D721Med (cell line): Measurements from ENCODE around the gene ATP13A5.

ENCODE experiments used
- DNase-seq: peaks from one replicate; pipeline ENCODE4 v3.0.0; 2011; ENCODE audit warnings: low spot score; ENCODE audit not compliant: insufficient read length
- FAIRE-seq: peaks from 2 replicates; lab custom pipeline; 2011; peaks lifted over from hg19 to GRCh38; lab: Jason Lieb, UNC
- TF ChIP-seq, protein P1 (sequence below): IDR thresholded peaks from 2 replicates; pipeline ENCODE4 v1.5.1; 2012; ENCODE audit warnings: mild to moderate bottlenecking, control low read depth; ENCODE audit not compliant: insufficient read depth; ENCODE audit errors: missing control alignments

ATP13A5 gene

DNA sequence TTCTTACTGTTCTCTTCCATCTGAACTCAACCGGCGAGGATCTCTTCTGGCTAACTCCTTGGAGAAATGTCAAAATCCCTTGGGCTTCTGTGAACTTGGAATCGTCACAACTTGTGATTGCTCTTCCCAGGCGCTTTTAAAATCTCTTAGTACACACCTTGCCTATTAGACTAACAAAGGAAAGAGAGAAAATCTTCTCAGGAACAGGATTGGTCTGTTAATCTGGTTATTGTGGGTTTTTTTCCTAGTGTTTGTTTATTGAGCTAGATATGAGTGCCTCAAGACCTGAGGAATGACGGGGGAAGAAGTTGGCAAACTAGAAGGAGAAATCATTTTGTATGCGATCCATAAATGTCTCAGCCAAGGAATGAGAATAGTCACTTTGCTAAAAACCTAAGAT, at the start of gene ATP13A5:
ATP13A5 (minus strand) TSS at position 48 of the 400 bp plus-strand sequence; CDS start at position 20, 28 bp downstream.
- FAIRE-seq, result no peak
- no peak for DNase-seq
- TF ChIP-seq, protein P1, sequence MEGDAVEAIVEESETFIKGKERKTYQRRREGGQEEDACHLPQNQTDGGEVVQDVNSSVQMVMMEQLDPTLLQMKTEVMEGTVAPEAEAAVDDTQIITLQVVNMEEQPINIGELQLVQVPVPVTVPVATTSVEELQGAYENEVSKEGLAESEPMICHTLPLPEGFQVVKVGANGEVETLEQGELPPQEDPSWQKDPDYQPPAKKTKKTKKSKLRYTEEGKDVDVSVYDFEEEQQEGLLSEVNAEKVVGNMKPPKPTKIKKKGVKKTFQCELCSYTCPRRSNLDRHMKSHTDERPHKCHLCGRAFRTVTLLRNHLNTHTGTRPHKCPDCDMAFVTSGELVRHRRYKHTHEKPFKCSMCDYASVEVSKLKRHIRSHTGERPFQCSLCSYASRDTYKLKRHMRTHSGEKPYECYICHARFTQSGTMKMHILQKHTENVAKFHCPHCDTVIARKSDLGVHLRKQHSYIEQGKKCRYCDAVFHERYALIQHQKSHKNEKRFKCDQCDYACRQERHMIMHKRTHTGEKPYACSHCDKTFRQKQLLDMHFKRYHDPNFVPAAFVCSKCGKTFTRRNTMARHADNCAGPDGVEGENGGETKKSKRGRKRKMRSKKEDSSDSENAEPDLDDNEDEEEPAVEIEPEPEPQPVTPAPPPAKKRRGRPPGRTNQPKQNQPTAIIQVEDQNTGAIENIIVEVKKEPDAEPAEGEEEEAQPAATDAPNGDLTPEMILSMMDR, result no peak

GRCh38 chr3:193418576-193419373, 40.2 kb upstream of the ATP13A5 start:
- FAIRE-seq (no peak), DNase-seq (no peak)
- TF ChIP-seq, protein P1, result no peak

- no peak for DNase-seq
- no peak for FAIRE-seq
- TF ChIP-seq, protein P1, result no peak
Observed at GRCh38 chr3:193416629-193417028, 38.1 kb upstream of the ATP13A5 start.

- TF ChIP-seq, protein P1, result no peak
- FAIRE-seq, result no peak
- DNase-seq, result no peak
Observed at GRCh38 chr3:193407688-193408087, 29.1 kb upstream of the ATP13A5 start.

DNA sequence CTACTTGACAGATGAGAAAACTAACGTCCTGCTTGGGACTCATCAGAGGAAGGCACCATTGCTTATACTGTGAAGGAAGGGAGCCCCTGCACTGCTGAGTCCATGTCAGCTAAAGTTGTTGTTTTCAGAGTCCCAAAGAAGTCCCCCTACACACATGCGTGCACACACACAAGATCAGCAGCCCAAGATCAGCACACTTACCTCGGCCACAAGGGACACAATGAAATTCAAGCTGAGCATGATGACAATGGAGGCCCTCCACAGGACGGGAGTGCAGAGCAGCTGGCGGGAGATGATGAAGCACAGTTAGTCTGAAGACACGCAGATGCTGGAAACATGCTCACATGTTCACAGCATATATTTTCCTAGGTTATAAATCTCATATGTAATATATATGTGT, 28.6 kb upstream of the ATP13A5 start:
- DNase-seq (no peak), FAIRE-seq (no peak)
- TF ChIP-seq, protein P1, result no peak

- TF ChIP-seq, protein P1, result no peak
- DNase-seq (no peak), FAIRE-seq (no peak)
Observed at GRCh38 chr3:193403307-193403706, 24.8 kb upstream of the ATP13A5 start.

- FAIRE-seq (no peak), DNase-seq (no peak)
- TF ChIP-seq, protein P1, result no peak
Observed at GRCh38 chr3:193400304-193400703, 21.8 kb upstream of the ATP13A5 start.
